Spleen (tissue), 11 donors: ENCODE measurements around the gene TBXAS1. TPM values are rescaled to one million over a fixed set of nuclear protein-coding genes. Genes with fewer than 3 reads are reported as not detected.

Experiments
- DNase-seq: peaks from one replicate; pipeline ENCODE4 v3.0.0-alpha.2; 2020
- H3K27ac ChIP-seq, 8 donors: fragments of 200-600 bp; sonication (generic) in 7 of 8; 1 replicate in 4 of 8; 2 replicates in 4 of 8; pipeline versions ENCODE4 v1.5.0 to v1.8.0; 2016 to 2021; ENCODE audit warnings: inconsistent platforms in 4 of 8, mild to moderate bottlenecking in 4 of 8, moderate library complexity in 1 of 8
- H3K27me3 ChIP-seq, 7 donors: fragments of 200-600 bp; sonication (generic) in 6 of 7; replicated peaks in 1 of 7; 1 replicate in 4 of 7; 2 replicates in 3 of 7; pipeline versions ENCODE4 v1.5.0 to v1.8.0; 2016 to 2021; ENCODE audit warnings: inconsistent platforms in 3 of 7, mild to moderate bottlenecking in 1 of 7
- H3K36me3 ChIP-seq, 6 donors: fragments of 200-600 bp; sonication (generic) in 5 of 6; 1 replicate in 4 of 6; 2 replicates in 2 of 6; pipeline versions ENCODE4 v1.5.0 to v1.8.0; 2016 to 2021; ENCODE audit warnings: inconsistent platforms in 2 of 6
- H3K4me1 ChIP-seq, 6 donors: fragments of 200-600 bp; sonication (generic) in 5 of 6; 1 replicate in 3 of 6; 2 replicates in 3 of 6; pipeline versions ENCODE4 v1.5.0 to v1.8.0; 2016 to 2021; ENCODE audit warnings: inconsistent platforms in 3 of 6
- H3K4me3 ChIP-seq, 8 donors: fragments of 200-600 bp; sonication (generic) in 7 of 8; 1 replicate in 4 of 8; 2 replicates in 4 of 8; pipeline versions ENCODE4 v1.5.0 to v1.8.0; 2016 to 2021; ENCODE audit warnings: inconsistent platforms in 4 of 8, mild to moderate bottlenecking in 4 of 8, moderate library complexity in 2 of 8
- H3K9me3 ChIP-seq, 8 donors: fragments of 200-600 bp; sonication (generic) in 7 of 8; 1 replicate in 4 of 8; 2 replicates in 4 of 8; pipeline versions ENCODE4 v1.5.0 to v1.8.0; 2016 to 2021; ENCODE audit warnings: inconsistent platforms in 4 of 8
- POLR2A ChIP-seq, 3 donors: fragments of 450-650 bp; IDR thresholded peaks; one replicate each; pipeline ENCODE4 v1.5.1; 2017; ENCODE audit warnings: antibody characterized with exemption in 3 of 3, mild to moderate bottlenecking in 1 of 3
- POLR2AphosphoS5 ChIP-seq, 3 donors: sonication (generic); formaldehyde crosslinking; IDR thresholded peaks; one replicate each; pipeline ENCODE4 v1.5.1; 2017; ENCODE audit warnings: antibody characterized with exemption in 3 of 3
- WGBS, 5 donors: extraction: QIAGEN DNeasy Blood & Tissue Kit in 3 of 5; methylation state at CpG; one replicate each; pipeline versions ENCODE4 v1.1.5 to v1.1.7; 2013 to 2018; 5-methylcytosine and 5-hydroxymethylcytosine counted together
- intact Hi-C: fragments of 100-400 bp; cut with DNase I; formaldehyde crosslinking; loops from one replicate; pipeline ENCODE4 v1.15.0; 2023; ENCODE audit warnings: low total_unique reads
- polyA plus RNA-seq, 3 donors: library from polyadenylated mRNA; stranded (reverse); fragments of 200-250 nt; gene quantifications; one replicate each; pipeline ENCODE4 v1.2.1, GENCODE V29; 2013
- total RNA-seq, 7 donors: library from RNA; depleted of rRNA in 3 of 7; stranded (reverse); fragments of >200 nt in 3 of 7; fragmentation: NEBNext Ultra II Directional in 4 of 7; extraction: Animal tissue kit (Norgen Biotek cat#: 25700) in 4 of 7; gene quantifications; one replicate each; pipeline versions ENCODE4 v1.1.0 to v1.2.1, GENCODE V29; 2016 to 2021
- TF ChIP-seq, protein P1 (sequence below), 11 experiments: fragments of 200-600 bp in 7 of 11; fragments of 450-650 bp in 4 of 11; sonication (generic) in 4 of 11; IDR thresholded peaks in 8 of 11; conservative IDR thresholded peaks in 3 of 11; 1 replicate in 7 of 11; 2 replicates in 4 of 11; pipeline versions ENCODE4 v1.4.0 to v1.8.0; 2016 to 2021; ENCODE audit warnings: antibody characterized with exemption in 11 of 11, inconsistent platforms in 4 of 11, mild to moderate bottlenecking in 1 of 11
- donor health status: healthy with polysubstance abuse.
- donor health status: DM: no; HTN: no; CAD: no; lungs with moderate emphysema.
- donor health status: DM: no; HTN: no; CAD: no.
- donor health status: Bipolar disorder and iron deficiency.
- donor health status: healthy.
- donor health status: DM: no; HTN: no; CAD: no.
- donor health status: DM: yes; HTN: yes; CAD: no.

The TBXAS1 gene
- total and polyA plus RNA-seq, 10 donors = 19.8 to 287 (median 147) TPM

DNA sequence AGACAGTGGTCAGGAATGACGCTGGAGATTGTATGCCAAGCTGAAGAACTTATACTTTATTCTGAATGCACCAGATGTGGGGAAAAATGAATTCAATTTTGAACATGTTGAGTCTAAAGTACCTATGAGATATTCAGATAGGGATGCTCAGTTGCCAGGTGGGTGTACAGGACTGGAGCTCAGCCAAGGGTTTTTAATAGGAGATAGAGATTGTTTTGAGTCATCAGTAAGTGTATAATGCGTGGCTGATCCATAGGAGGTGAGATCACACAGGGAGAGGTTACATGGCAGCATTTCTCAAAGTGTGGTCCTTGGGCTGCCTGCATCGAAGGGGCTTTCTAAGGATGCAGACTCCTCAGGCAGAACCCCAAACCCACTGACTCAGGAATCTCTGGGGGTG, 44.4 kb upstream of the TBXAS1 start:
- Histone ChIP-seq H3K4me3 (no peak overlapping the region), H3K9me3 (no peaks in the 10 kb centered on the region), H3K36me3 (no peaks in the 10 kb centered on the region), H3K27ac (no peak overlapping the region), H3K4me1 (no peaks in the 10 kb centered on the region), H3K27me3 (peaks cover 0 to 19% (median 0%) of the 10 kb centered on the region in 7 donors)
- WGBS, 5 donors = 73 to 92% (median 88%) methylated on average over 3 of the region's 3 CpGs
- intact Hi-C loops = no loop called here
- TF ChIP-seq POLR2A (IDR thresholded peaks at IDR 0.05) = no peak
- TF ChIP-seq, protein P1, sequence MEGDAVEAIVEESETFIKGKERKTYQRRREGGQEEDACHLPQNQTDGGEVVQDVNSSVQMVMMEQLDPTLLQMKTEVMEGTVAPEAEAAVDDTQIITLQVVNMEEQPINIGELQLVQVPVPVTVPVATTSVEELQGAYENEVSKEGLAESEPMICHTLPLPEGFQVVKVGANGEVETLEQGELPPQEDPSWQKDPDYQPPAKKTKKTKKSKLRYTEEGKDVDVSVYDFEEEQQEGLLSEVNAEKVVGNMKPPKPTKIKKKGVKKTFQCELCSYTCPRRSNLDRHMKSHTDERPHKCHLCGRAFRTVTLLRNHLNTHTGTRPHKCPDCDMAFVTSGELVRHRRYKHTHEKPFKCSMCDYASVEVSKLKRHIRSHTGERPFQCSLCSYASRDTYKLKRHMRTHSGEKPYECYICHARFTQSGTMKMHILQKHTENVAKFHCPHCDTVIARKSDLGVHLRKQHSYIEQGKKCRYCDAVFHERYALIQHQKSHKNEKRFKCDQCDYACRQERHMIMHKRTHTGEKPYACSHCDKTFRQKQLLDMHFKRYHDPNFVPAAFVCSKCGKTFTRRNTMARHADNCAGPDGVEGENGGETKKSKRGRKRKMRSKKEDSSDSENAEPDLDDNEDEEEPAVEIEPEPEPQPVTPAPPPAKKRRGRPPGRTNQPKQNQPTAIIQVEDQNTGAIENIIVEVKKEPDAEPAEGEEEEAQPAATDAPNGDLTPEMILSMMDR (IDR thresholded peaks at IDR 0.05 in 8 of 11, conservative IDR thresholded peaks at IDR 0.05 in 3 of 11) = no peak
- TF ChIP-seq POLR2AphosphoS5 (IDR thresholded peaks at IDR 0.05) = no peak
- DNase-seq = no peak

GRCh38 chr7:139791316-139791715, 37.7 kb upstream of the TBXAS1 start:
- no peaks in the 10 kb centered on the region for H3K9me3 ChIP-seq
- H3K36me3 ChIP-seq = no peaks in the 10 kb centered on the region
- DNase-seq = no peak
- 92 to 94% (median 93%) methylated on average over 7 of the region's 7 CpGs for WGBS, 5 donors
- no peaks in the 10 kb centered on the region for H3K4me1 ChIP-seq
- H3K27me3 ChIP-seq = no peaks in the 10 kb centered on the region
- no peak for TF ChIP-seq POLR2AphosphoS5 (IDR thresholded peaks at IDR 0.05)
- TF ChIP-seq, protein P1 (IDR thresholded peaks at IDR 0.05 in 8 of 11, conservative IDR thresholded peaks at IDR 0.05 in 3 of 11) = no peak
- intact Hi-C loops = no loop called here
- no peak overlapping the region for H3K4me3 ChIP-seq
- no peak overlapping the region for H3K27ac ChIP-seq

DNA sequence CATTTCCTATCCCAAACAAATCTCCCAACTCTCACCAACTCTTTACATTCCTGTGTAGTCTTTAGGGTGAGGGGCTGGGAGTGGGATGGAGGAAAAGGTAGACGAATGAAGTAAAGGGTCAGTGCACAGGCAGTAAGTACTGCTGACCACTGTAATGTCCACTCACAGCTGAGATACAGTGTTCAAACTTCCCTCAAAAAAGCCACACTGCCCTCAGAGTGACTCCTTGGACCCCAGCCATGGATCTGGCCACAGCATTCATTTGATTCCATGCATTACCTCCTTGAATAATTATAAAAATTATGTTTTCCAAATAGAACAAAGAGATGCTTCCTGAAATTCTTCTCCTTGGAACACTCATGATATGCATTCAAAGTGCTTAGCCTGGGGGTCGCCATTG, 31.5 kb upstream of the TBXAS1 start:
- 79 to 88% (median 85%) methylated on average over 2 of the region's 2 CpGs for WGBS, 5 donors
- H3K27me3 ChIP-seq = no peaks in the 10 kb centered on the region

DNA sequence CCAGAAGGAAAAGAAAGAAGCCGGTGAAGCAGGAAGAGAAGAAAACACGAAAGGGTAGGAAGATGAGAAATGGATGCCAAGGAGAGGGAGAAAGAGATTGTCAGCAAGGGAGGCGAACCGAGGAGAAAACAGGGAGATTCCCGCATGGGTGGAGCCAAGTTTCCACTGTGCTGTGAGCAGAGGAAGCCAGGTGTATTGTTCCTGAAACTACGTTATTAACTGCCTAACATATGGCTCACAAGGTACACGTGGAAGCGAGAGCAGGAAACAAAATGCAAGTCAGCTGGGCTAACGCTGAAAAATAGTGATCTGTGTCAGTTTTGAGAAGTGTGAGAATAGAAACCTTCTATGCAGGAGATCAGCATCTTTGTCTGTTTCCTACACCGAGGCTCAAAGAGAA, 30.8 kb upstream of the TBXAS1 start:
- Histone ChIP-seq H3K9me3 (peaks cover 0 to 6% (median 3%) of the 10 kb centered on the region in 8 donors), H3K27ac (no peak overlapping the region), H3K4me3 (no peak overlapping the region), H3K27me3 (peaks cover 0 to under 1% (median 0%) of the 10 kb centered on the region in 7 donors), H3K4me1 (peaks cover 0 to 21% (median 9%) of the 10 kb centered on the region in 6 donors), H3K36me3 (no peaks in the 10 kb centered on the region)
- DNase-seq = no peak
- intact Hi-C loops = no loop called here
- 42 to 53% (median 46%) methylated on average over 10 of the region's 10 CpGs for WGBS, 5 donors
- no peak for TF ChIP-seq POLR2AphosphoS5 (IDR thresholded peaks at IDR 0.05)
- TF ChIP-seq POLR2A (IDR thresholded peaks at IDR 0.05) = no peak
- TF ChIP-seq, protein P1 (IDR thresholded peaks at IDR 0.05 in 8 of 11, conservative IDR thresholded peaks at IDR 0.05 in 3 of 11) = no peak

More for the DNA sequence above, 31.5 kb upstream of the TBXAS1 start:
- H3K4me1 ChIP-seq = peaks cover 0 to 21% (median 9%) of the 10 kb centered on the region in 6 donors
- no peak overlapping the region for H3K27ac ChIP-seq
- no peaks in the 10 kb centered on the region for H3K36me3 ChIP-seq
- H3K4me3 ChIP-seq = no peak overlapping the region
- intact Hi-C loops = no loop called here
- DNase-seq = no peak
- H3K9me3 ChIP-seq = no peaks in the 10 kb centered on the region
- TF ChIP-seq, protein P1 (IDR thresholded peaks at IDR 0.05 in 8 of 11, conservative IDR thresholded peaks at IDR 0.05 in 3 of 11) = no peak
- TF ChIP-seq POLR2A (IDR thresholded peaks at IDR 0.05) = no peak
